Mesothelial cell of epicardium (in vitro differentiated cells): ENCODE data around the gene RBM10. TPM values are rescaled to one million over a fixed set of nuclear protein-coding genes. Genes with fewer than 3 reads are reported as not detected.
A peak's percentile ranks its signal among the peaks of the same experiment; 100 is the strongest.

ENCODE experiments used
- DNase-seq, 2 experiments: peaks; one replicate each; pipeline ENCODE4 v3.0.0; 2021; ENCODE audit warnings: low spot score in 2 of 2; ENCODE audit not compliant: unreplicated experiment in 2 of 2
- H3K27ac Mint-ChIP-seq: 2 replicates; pipeline ENCODE4 v1.8.0; 2021; ENCODE audit warnings: mixed read lengths
- H3K27me3 Mint-ChIP-seq: 2 replicates; pipeline ENCODE4 v1.8.0; 2021; ENCODE audit warnings: low read depth, mixed read lengths
- H3K36me3 Mint-ChIP-seq: 2 replicates; pipeline ENCODE4 v1.8.0; 2021; ENCODE audit warnings: mixed read lengths
- H3K4me1 Mint-ChIP-seq: 2 replicates; pipeline ENCODE4 v1.8.0; 2021; ENCODE audit warnings: mixed read lengths
- H3K4me3 Mint-ChIP-seq: 2 replicates; pipeline ENCODE4 v1.8.0; 2021; ENCODE audit warnings: mild to moderate bottlenecking, moderate library complexity, mixed read lengths
- H3K9me3 Mint-ChIP-seq: 2 replicates; pipeline ENCODE4 v1.8.0; 2021; ENCODE audit warnings: mixed read lengths
- CTCF ChIP-seq: fragments of 200-600 bp; sonication (generic); IDR thresholded peaks from one replicate; pipeline ENCODE4 v1.5.0; 2021; ENCODE audit warnings: antibody characterized with exemption; ENCODE audit not compliant: unreplicated experiment
- total RNA-seq: library from RNA; stranded (reverse); gene quantifications from 3 replicates; pipeline ENCODE4 v1.2.1, GENCODE V29; 2021

The RBM10 gene
- total RNA-seq, 1 donor from 2014 or later: 58.7 TPM

DNA sequence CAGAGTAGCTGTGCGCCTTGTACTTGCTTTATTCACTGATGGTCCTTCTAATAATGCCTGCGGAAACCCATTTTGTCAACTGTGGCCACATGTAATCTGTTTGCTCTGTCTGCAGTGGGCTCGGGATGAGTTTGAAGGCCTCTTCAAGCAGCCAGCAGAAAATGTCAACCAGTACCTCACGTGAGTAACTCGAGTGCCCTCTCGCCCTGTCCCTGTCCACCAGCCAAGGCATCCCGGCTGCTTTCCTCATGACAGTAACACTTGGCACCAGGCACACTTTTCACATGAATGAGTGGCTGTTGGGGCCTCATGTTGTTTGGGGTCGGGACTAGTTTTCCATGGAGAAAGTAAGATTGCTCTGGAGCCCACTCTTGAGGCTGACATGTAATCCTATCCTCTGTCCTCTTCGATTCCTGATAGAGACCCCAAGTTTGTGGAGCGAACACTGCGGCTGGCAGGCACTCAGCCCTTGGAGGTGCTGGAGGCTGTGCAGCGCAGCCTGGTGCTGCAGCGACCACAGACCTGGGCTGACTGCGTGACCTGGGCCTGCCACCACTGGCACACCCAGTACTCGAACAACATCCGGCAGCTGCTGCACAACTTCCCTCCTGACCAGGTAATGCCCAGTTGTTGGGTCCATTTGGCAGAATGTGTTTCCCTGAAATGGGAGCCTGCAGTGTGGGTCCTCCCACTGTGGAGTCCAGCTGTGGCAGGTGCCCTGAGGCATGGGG, 64.7 kb downstream of the RBM10 start:
- Mint-ChIP-seq H3K4me3 (no peak overlapping the region), H3K27ac (no peak overlapping the region), H3K4me1 (no peaks in the 10 kb centered on the region), H3K36me3 (peaks cover 69% of the 10 kb centered on the region), H3K9me3 (no peaks in the 10 kb centered on the region), H3K27me3 (no peaks in the 10 kb centered on the region)
- DNase-seq: no peak
- TF ChIP-seq CTCF: no peak

- Mint-ChIP-seq H3K27ac (no peak overlapping the region), H3K4me3 (no peak overlapping the region), H3K36me3 (peaks cover 70% of the 10 kb centered on the region), H3K4me1 (no peaks in the 10 kb centered on the region), H3K9me3 (no peaks in the 10 kb centered on the region), H3K27me3 (no peaks in the 10 kb centered on the region)
- no peak for TF ChIP-seq CTCF
- no peak for DNase-seq
Measured at GRCh38 chrX:47210661-47211425, 65.8 kb downstream of the RBM10 start.

DNA sequence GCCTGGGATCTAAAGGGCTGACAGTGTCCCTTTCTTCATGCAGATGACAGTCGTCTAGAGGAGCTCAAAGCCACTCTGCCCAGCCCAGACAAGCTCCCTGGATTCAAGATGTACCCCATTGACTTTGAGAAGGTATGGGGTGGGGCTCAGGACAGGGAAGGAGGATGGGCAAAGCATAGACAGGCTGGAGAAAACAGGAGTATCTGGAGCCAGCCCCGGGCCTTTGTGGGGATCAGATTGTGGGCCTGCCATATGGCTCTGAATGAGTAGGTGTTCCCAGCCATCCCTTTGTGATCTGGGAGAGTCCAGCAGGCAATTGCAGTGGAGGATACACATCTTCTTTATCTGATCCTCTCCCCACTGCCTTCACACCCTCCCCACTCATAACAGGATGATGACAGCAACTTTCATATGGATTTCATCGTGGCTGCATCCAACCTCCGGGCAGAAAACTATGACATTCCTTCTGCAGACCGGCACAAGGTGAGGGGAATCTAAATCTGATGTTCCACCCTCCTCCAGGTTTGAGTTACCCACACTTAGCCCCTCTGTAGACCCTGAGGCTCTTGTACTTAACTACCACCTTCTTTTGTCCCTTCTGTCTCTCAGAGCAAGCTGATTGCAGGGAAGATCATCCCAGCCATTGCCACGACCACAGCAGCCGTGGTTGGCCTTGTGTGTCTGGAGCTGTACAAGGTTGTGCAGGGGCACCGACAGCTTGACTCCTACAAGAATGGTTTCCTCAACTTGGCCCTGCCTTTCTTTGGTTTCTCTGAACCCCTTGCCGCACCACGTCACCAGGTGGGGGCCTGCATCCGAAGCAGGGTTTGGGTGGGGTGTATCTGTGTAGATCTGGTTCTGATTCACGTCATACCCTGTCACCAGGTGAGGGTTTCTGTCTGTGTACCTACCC, 67.6 kb downstream of the RBM10 start:
- H3K9me3 Mint-ChIP-seq: no peaks in the 10 kb centered on the region
- H3K27me3 Mint-ChIP-seq: no peaks in the 10 kb centered on the region
- H3K27ac Mint-ChIP-seq: no peak overlapping the region
- H3K36me3 Mint-ChIP-seq: peaks cover 61% of the 10 kb centered on the region
- H3K4me1 Mint-ChIP-seq: peaks cover 17% of the 10 kb centered on the region
- no peak for TF ChIP-seq CTCF
- H3K4me3 Mint-ChIP-seq: no peak overlapping the region
- no peak for DNase-seq

GRCh38 chrX:47214435-47215077, 69.5 kb downstream of the RBM10 start:
- DNase-seq: no peak
- no peak for TF ChIP-seq CTCF
- Mint-ChIP-seq H3K27me3 (no peaks in the 10 kb centered on the region), H3K9me3 (no peaks in the 10 kb centered on the region), H3K27ac (peak overlapping the region; percentile 31), H3K36me3 (peaks cover 58% of the 10 kb centered on the region), H3K4me3 (no peak overlapping the region), H3K4me1 (peaks cover 21% of the 10 kb centered on the region)

GRCh38 chrX:47215291-47215900, 70.4 kb downstream of the RBM10 start:
- H3K4me1 Mint-ChIP-seq: peaks cover 30% of the 10 kb centered on the region
- H3K27ac Mint-ChIP-seq: peak overlapping the region; percentile 99
- no peak for DNase-seq
- peaks cover 50% of the 10 kb centered on the region for H3K36me3 Mint-ChIP-seq
- no peak for TF ChIP-seq CTCF
- H3K27me3 Mint-ChIP-seq: no peaks in the 10 kb centered on the region
- no peak overlapping the region for H3K4me3 Mint-ChIP-seq
- H3K9me3 Mint-ChIP-seq: no peaks in the 10 kb centered on the region
